Left lung (tissue), 10 donors: ENCODE results near the gene ACP6. TPM values are rescaled to one million over a fixed set of nuclear protein-coding genes. Genes with fewer than 3 reads are reported as not detected.
A peak's percentile ranks its signal among the peaks of the same experiment; 100 is the strongest.

Experiments used
- ATAC-seq: fragments of 200-7000 bp; cut with Tn5 transposase; one replicate; pipeline ENCODE4 v1.9.1; 2020; ENCODE audit warnings: moderate library complexity
- DNase-seq, 4 donors: peaks; one replicate each; pipeline ENCODE4 v3.0.0-alpha.2; 2013 to 2020
- H3K27ac ChIP-seq, 2 donors: fragments of 200-600 bp; sonication (generic) in 1 of 2; one replicate each; pipeline versions ENCODE4 v1.5.0 to v1.8.0; 2020 to 2021
- H3K27me3 ChIP-seq, 2 donors: fragments of 200-600 bp; sonication (generic) in 1 of 2; one replicate each; pipeline versions ENCODE4 v1.5.0 to v1.8.0; 2020 to 2021
- H3K36me3 ChIP-seq, 2 donors: fragments of 200-600 bp; sonication (generic) in 1 of 2; one replicate each; pipeline versions ENCODE4 v1.5.0 to v1.8.0; 2020 to 2021
- H3K4me1 ChIP-seq, 2 donors: fragments of 200-600 bp; one replicate each; pipeline ENCODE4 v1.8.0; 2021
- H3K4me3 ChIP-seq, 2 donors: fragments of 200-600 bp; sonication (generic) in 1 of 2; one replicate each; pipeline versions ENCODE4 v1.5.0 to v1.8.0; 2020 to 2021; ENCODE audit warnings: mild to moderate bottlenecking in 1 of 2
- H3K9me3 ChIP-seq, 2 donors: fragments of 200-600 bp; sonication (generic) in 1 of 2; one replicate each; pipeline versions ENCODE4 v1.5.0 to v1.8.0; 2020 to 2021
- intact Hi-C, 2 donors: fragments of 100-400 bp; cut with DNase I; formaldehyde crosslinking; loops; one replicate each; pipeline versions ENCODE4 v1.11.2 to v1.14.2; 2022
- polyA plus RNA-seq, 6 donors: library from polyadenylated mRNA; unstranded; fragments of 120-200 nt; gene quantifications; one replicate each; pipeline ENCODE4 v1.2.1, GENCODE V29; 2013; ENCODE audit not compliant: insufficient read length in 6 of 6
- total RNA-seq, 2 donors: library from RNA; stranded (reverse); fragmentation: NEBNext Ultra II Directional; extraction: Animal tissue kit (Norgen Biotek cat#: 25700); gene quantifications; one replicate each; pipeline ENCODE4 v1.2.1, GENCODE V29; 2021
- TF ChIP-seq, protein P1 (sequence below), 2 donors: fragments of 200-600 bp; sonication (generic) in 1 of 2; IDR thresholded peaks; one replicate each; pipeline versions ENCODE4 v1.5.0 to v1.8.0; 2021; ENCODE audit warnings: antibody characterized with exemption in 2 of 2
- donor health status: DM: no; HTN: yes; CAD: no.
- donor health status: DM: no; HTN: no; CAD: no.

ACP6 gene
- total and polyA plus RNA-seq, 8 donors, result 14.1 to 25.2 (median 22.8) TPM

DNA sequence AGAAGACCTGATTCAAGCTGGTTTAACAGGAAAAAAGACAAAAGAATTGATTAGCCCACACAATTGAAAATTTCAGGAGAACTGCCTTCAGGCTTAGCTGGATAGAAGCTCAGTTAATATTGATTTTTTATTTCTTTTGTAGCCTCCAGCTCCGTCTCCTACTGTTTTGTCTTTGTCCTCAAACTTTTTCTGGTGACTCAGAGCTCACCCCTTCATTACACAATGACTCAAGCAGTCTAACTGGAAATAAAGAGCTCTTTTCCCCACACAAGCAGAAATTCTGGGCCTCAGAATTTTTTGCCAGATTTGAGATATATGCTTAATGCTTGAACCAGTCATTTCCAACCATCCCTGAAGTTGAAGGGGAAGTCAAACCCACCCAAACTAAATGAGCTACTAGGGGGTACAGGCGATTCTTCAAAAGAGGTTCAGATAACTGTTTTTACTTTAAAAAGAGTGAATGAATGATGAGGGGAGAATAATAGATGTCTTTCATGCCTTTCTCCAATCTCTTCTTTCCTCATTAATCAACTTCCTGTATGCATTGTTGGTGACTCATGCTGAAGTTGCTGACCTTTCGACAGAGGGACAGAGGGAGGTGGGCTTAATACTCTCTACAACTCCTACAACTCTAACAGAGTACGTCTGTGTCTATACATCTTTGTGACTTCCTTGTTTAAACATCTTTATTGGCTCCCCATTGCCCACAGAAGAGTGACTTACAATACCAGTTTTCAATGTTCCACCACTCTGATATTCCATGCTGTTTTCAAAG, 6.2 kb upstream of the ACP6 start:
- Histone ChIP-seq H3K27ac (no peak overlapping the region), H3K9me3 (peaks cover 0 to 27% of the 10 kb centered on the region in 2 donors), H3K4me3 (no peak overlapping the region), H3K27me3 (no peaks in the 10 kb centered on the region), H3K36me3 (no peaks in the 10 kb centered on the region), H3K4me1 (no peaks in the 10 kb centered on the region)
- no peak for ATAC-seq
- intact Hi-C loops, result no loop called here
- TF ChIP-seq, protein P1, sequence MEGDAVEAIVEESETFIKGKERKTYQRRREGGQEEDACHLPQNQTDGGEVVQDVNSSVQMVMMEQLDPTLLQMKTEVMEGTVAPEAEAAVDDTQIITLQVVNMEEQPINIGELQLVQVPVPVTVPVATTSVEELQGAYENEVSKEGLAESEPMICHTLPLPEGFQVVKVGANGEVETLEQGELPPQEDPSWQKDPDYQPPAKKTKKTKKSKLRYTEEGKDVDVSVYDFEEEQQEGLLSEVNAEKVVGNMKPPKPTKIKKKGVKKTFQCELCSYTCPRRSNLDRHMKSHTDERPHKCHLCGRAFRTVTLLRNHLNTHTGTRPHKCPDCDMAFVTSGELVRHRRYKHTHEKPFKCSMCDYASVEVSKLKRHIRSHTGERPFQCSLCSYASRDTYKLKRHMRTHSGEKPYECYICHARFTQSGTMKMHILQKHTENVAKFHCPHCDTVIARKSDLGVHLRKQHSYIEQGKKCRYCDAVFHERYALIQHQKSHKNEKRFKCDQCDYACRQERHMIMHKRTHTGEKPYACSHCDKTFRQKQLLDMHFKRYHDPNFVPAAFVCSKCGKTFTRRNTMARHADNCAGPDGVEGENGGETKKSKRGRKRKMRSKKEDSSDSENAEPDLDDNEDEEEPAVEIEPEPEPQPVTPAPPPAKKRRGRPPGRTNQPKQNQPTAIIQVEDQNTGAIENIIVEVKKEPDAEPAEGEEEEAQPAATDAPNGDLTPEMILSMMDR (IDR thresholded peaks at IDR 0.05), result no peak
- no peak for DNase-seq

DNA sequence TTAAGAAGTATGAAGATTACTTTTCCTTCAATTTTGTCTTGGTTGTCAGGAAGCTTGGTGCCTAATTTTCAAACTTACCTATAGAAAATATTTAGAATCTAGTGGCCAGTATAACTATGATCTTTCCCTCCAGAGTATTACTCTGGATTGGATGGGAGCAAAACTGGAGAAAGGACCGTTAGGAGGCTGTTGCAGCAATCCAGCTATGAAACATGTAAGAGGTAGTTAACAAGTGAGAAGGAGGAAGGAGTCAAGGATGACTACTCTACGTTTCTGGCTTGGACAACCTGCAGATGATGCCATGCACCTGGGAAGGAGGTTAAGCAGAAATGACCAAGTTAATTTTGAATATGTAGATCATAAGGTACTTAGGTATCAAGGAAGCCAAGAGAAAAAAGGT, 3.5 kb upstream of the ACP6 start:
- no peak for DNase-seq
- Histone ChIP-seq H3K4me3 (no peak overlapping the region), H3K27me3 (no peaks in the 10 kb centered on the region), H3K27ac (no peak overlapping the region), H3K9me3 (peaks cover 0 to 21% of the 10 kb centered on the region in 2 donors), H3K36me3 (no peaks in the 10 kb centered on the region), H3K4me1 (peaks cover 8 to 11% of the 10 kb centered on the region in 2 donors)
- intact Hi-C loops, result no loop called here
- no peak for ATAC-seq
- TF ChIP-seq, protein P1 (IDR thresholded peaks at IDR 0.05), result no peak

GRCh38 chr1:147673406-147673805, 3.1 kb upstream of the ACP6 start:
- TF ChIP-seq, protein P1 (IDR thresholded peaks at IDR 0.05), result no peak
- no peak overlapping the region for H3K4me3 ChIP-seq
- H3K27me3 ChIP-seq, result no peaks in the 10 kb centered on the region
- H3K9me3 ChIP-seq, result peaks cover 0 to 18% of the 10 kb centered on the region in 2 donors
- intact Hi-C loops, result no loop called here
- H3K4me1 ChIP-seq, result peaks cover 11% of the 10 kb centered on the region in 2 donors
- ATAC-seq (no peak), DNase-seq (no peak)
- no peak overlapping the region for H3K27ac ChIP-seq
- H3K36me3 ChIP-seq, result no peaks in the 10 kb centered on the region

GRCh38 chr1:147669469-147670318, 630 bp downstream of the ACP6 start:
- Histone ChIP-seq H3K27ac (peak overlapping the region; percentile 82 to 86), H3K9me3 (no peaks in the 10 kb centered on the region), H3K27me3 (no peaks in the 10 kb centered on the region), H3K36me3 (no peaks in the 10 kb centered on the region), H3K4me1 (peaks cover 11% of the 10 kb centered on the region in 2 donors), H3K4me3 (peak overlapping the region; percentile 71 to 97)
- peak; percentile 72 for ATAC-seq
- intact Hi-C loops, result no loop called here
- TF ChIP-seq, protein P1 (IDR thresholded peaks at IDR 0.05), result no peak
- peak; percentile 47 to 87 (median 64) for DNase-seq

DNA sequence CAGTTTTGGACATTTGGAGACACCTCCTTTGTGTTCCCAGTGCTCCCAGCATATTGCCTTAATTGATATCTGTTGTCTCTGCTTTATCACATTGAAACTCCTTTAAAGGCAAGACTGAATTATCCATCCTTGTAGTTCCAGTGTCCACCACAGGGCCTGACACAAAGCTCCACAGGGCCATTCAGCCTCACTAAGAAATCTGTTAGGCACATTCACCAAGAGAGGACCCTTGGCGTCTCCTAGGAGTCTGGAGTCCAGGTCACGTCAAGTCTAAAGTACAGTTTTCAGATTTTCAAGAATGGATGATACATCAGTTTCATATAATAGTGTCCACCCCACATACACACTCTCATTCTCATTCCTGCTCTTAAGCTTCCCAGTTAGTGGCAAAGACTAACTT, 4.8 kb downstream of the ACP6 start:
- intact Hi-C loops, result no loop called here
- H3K27me3 ChIP-seq, result no peaks in the 10 kb centered on the region
- DNase-seq (no peak), ATAC-seq (no peak)
- TF ChIP-seq, protein P1 (IDR thresholded peaks at IDR 0.05), result no peak
- H3K4me3 ChIP-seq, result no peak overlapping the region
- no peak overlapping the region for H3K27ac ChIP-seq
- peaks cover 0 to 5% of the 10 kb centered on the region in 2 donors for H3K9me3 ChIP-seq
- no peaks in the 10 kb centered on the region for H3K36me3 ChIP-seq
- H3K4me1 ChIP-seq, result peaks cover 7 to 8% of the 10 kb centered on the region in 2 donors
